HepG2 (cell line): ENCODE measurements around the gene NOP9. TPM values are rescaled to one million over a fixed set of nuclear protein-coding genes. Genes with fewer than 3 reads are reported as not detected.

ENCODE experiments used
- EZH2 ChIP-seq: conservative IDR thresholded peaks from 2 replicates; pipeline ENCODE4 v1.6.1; 2012; ENCODE audit warnings: mild to moderate bottlenecking, low read depth, low read length, moderate library complexity
- FOXJ3 ChIP-seq: sonication (generic); formaldehyde crosslinking; IDR thresholded peaks from 2 replicates; pipeline ENCODE4 v1.4.0; 2020; ENCODE audit warnings: missing genetic modification reagents, mild to moderate bottlenecking, borderline replicate concordance
- HES4 ChIP-seq: sonication (generic); formaldehyde crosslinking; IDR thresholded peaks from 2 replicates; pipeline ENCODE4 v1.9.0; 2021; ENCODE audit warnings: mild to moderate bottlenecking, missing genetic modification reagents, borderline replicate concordance
- KAT7 ChIP-seq: IDR thresholded peaks from 2 replicates; pipeline ENCODE4 v1.6.1; 2018; ENCODE audit warnings: borderline replicate concordance, missing compliant biosample characterization
- KIAA2018 ChIP-seq: sonication (generic); formaldehyde crosslinking; IDR thresholded peaks from 2 replicates; pipeline ENCODE4 v1.5.0; 2020; ENCODE audit warnings: mild to moderate bottlenecking, missing genetic modification reagents, borderline replicate concordance
- KLF12 ChIP-seq: sonication (generic); formaldehyde crosslinking; IDR thresholded peaks from 2 replicates; pipeline ENCODE4 v1.4.0; 2020; ENCODE audit warnings: missing genetic modification reagents, borderline replicate concordance
- KLF13 ChIP-seq: sonication (generic); formaldehyde crosslinking; IDR thresholded peaks from 2 replicates; pipeline ENCODE4 v1.4.0; 2020; ENCODE audit warnings: mild to moderate bottlenecking, missing genetic modification reagents
- NFIC ChIP-seq: IDR thresholded peaks from 2 replicates; pipeline ENCODE4 v1.6.1; 2012; ENCODE audit warnings: mild to moderate bottlenecking, low read length, inconsistent platforms
- ONECUT2 ChIP-seq: sonication (generic); formaldehyde crosslinking; IDR thresholded peaks from 2 replicates; pipeline ENCODE4 v1.4.0; 2020; ENCODE audit warnings: missing genetic modification reagents
- RAD51 ChIP-seq: fragments of 450-650 bp; IDR thresholded peaks from 2 replicates; pipeline ENCODE4 v1.6.1; 2016; ENCODE audit warnings: borderline replicate concordance
- RBM22 ChIP-seq: fragments of 200-400 bp; formaldehyde crosslinking; optimal IDR thresholded peaks from 2 replicates; pipeline ENCODE3; 2017; ENCODE audit warnings: mild to moderate bottlenecking, low read length, moderate library complexity
- SSRP1 ChIP-seq: IDR thresholded peaks from 2 replicates; pipeline ENCODE4 v1.6.1; 2016; ENCODE audit warnings: control low read depth
- TFE3 ChIP-seq: IDR thresholded peaks from 2 replicates; pipeline ENCODE4 v1.6.1; 2016
- ZNF138 ChIP-seq: sonication (generic); formaldehyde crosslinking; IDR thresholded peaks from 2 replicates; pipeline ENCODE4 v1.5.0; 2020; ENCODE audit warnings: mild to moderate bottlenecking, low read depth, missing genetic modification reagents
- ZNF264 ChIP-seq: sonication (generic); formaldehyde crosslinking; IDR thresholded peaks from 2 replicates; pipeline ENCODE4 v1.4.0; 2020; ENCODE audit warnings: missing genetic modification reagents
- ZNF607 ChIP-seq: sonication (generic); formaldehyde crosslinking; IDR thresholded peaks from 2 replicates; pipeline ENCODE4 v1.5.1; 2020; ENCODE audit warnings: missing genetic modification reagents, mild to moderate bottlenecking, borderline replicate concordance
- ZNF644 ChIP-seq: IDR thresholded peaks from 2 replicates; pipeline ENCODE4 v1.6.1; 2016; ENCODE audit warnings: low read depth
- ZNF724P ChIP-seq: sonication (generic); formaldehyde crosslinking; IDR thresholded peaks from 2 replicates; pipeline ENCODE4 v1.8.0; 2022; ENCODE audit warnings: missing genetic modification reagents, borderline replicate concordance
- ZNF768 ChIP-seq: sonication (generic); formaldehyde crosslinking; IDR thresholded peaks from 2 replicates; pipeline ENCODE4 v1.4.0; 2020; ENCODE audit warnings: missing genetic modification reagents
- polyA plus RNA-seq, 8 experiments: library from polyadenylated mRNA; depleted of rRNA in 3 of 8; stranded (reverse) in 7 of 8; unstranded in 1 of 8; fragments of >200 nt; fragmentation: Illumina TruSeq in 4 of 8; extraction: Trizol in 4 of 8; gene quantifications; 2 replicates each; pipeline versions ENCODE4 v1.2.1 to v1.2.3, GENCODE V29; 2011 to 2016; ENCODE audit warnings: low read depth in 4 of 8, missing spikeins in 1 of 8, mixed read lengths in 1 of 8; ENCODE audit not compliant: insufficient read depth in 1 of 8
- total RNA-seq, 5 experiments: library from RNA; depleted of rRNA; stranded (reverse); fragments of >200 nt; fragmentation: Illumina TruSeq; extraction: Trizol; gene quantifications; 2 replicates each; pipeline ENCODE4 v1.2.3, GENCODE V29; 2016; ENCODE audit warnings: low read depth in 1 of 5

Gene NOP9
- total and polyA plus RNA-seq, 2 of the 13 experiments (the other 11 are each of a cell fraction or from before 2014, with no cell fraction given): 24.5 to 61.6 TPM

- TF ChIP-seq ZNF644: peak; percentile 81
- TF ChIP-seq ZNF724P (CRISPR knock-in tag): no peak; the same call in 1 of the 2 replicates
- peak; percentile 80 for TF ChIP-seq TFE3 (CRISPR knock-in tag)
- no peak for TF ChIP-seq KLF13 (CRISPR knock-in tag)
- TF ChIP-seq KLF12 (CRISPR knock-in tag): no peak
- no peak; the same call in 1 of the 2 replicates for TF ChIP-seq HES4
- no peak for TF ChIP-seq RBM22
- TF ChIP-seq SSRP1 (CRISPR knock-in tag): no peak
- TF ChIP-seq ZNF607 (CRISPR knock-in tag): no peak; the same call in 1 of the 2 replicates
- TF ChIP-seq NFIC: no peak
- no peak for TF ChIP-seq ZNF264 (CRISPR knock-in tag)
- TF ChIP-seq KIAA2018 (CRISPR knock-in tag): no peak
- peak; percentile 40; the same call in 1 of the 2 replicates for TF ChIP-seq FOXJ3 (CRISPR knock-in tag)
- TF ChIP-seq RAD51: no peak
- 0 out of 2 replicates have a peak, but pooled peaks have one; percentile 61 for TF ChIP-seq ZNF138 (CRISPR knock-in tag)
- TF ChIP-seq EZH2: no peak
- TF ChIP-seq ONECUT2 (CRISPR knock-in tag): no peak
- peak; percentile 41; the same call in 1 of the 2 replicates for TF ChIP-seq ZNF768 (CRISPR knock-in tag)
- no peak; the same call in 1 of the 2 replicates for TF ChIP-seq KAT7
These were observed 47.1 kb upstream of the NOP9 start (continued) for GRCh38 chr14:24252289-24253124.
